Measurements from ENCODE around the gene GGT6. TPM values are rescaled to one million over a fixed set of nuclear protein-coding genes. Genes with fewer than 3 reads are reported as not detected.
"Not testable (repeated sequence)": the region's sequence is repeated elsewhere in the genome, so short reads cannot be mapped to it uniquely, and the experiment has no call there.

Gene GGT6, protein sequence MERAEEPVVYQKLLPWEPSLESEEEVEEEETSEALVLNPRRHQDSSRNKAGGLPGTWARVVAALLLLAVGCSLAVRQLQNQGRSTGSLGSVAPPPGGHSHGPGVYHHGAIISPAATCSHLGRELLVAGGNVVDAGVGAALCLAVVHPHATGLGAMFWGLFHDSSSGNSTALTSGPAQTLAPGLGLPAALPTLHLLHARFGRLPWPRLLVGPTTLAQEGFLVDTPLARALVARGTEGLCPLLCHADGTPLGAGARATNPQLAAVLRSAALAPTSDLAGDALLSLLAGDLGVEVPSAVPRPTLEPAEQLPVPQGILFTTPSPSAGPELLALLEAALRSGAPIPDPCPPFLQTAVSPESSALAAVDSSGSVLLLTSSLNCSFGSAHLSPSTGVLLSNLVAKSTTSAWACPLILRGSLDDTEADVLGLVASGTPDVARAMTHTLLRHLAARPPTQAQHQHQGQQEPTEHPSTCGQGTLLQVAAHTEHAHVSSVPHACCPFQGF
- polyA plus RNA-seq = not detected

GRCh38 chr17:4560421-4560820 lies at the start of gene GGT6:
GGT6 (minus strand) TSS chr17:4560577; CDS start chr17:4560521, 56 bp downstream.
- Mint-ChIP-seq H3K36me3 (no peaks in the 10 kb centered on the region), H3K27ac (no peak within 1 kb of the TSS)

GRCh38 chr17:4610162-4610561 lies 49.8 kb upstream of the GGT6 start:
- no peak for DNase-seq
- Mint-ChIP-seq H3K4me1 (no peaks in the 10 kb centered on the region), H3K9me3 (no peaks in the 10 kb centered on the region), H3K27me3 (ENCODE audit: low read depth in 3 of 3) (peaks cover 2 to 8% (median 6%) of the 10 kb centered on the region in 3 donors), H3K4me3 (no peak overlapping the region), H3K27ac (no peak overlapping the region), H3K36me3 (no peaks in the 10 kb centered on the region)

More at GRCh38 chr17:4560421-4560820, at the start of gene GGT6:
- Mint-ChIP-seq H3K4me3 (no peak within 1 kb of the TSS), H3K9me3 (no peaks in the 10 kb centered on the region), H3K4me1 (peaks cover 10 to 12% of the 10 kb centered on the region in 2 donors), H3K27me3 (ENCODE audit: low read depth in 3 of 3) (peaks cover 0 to under 1% (median 0%) of the 10 kb centered on the region in 3 donors)
- no peak for DNase-seq

DNA sequence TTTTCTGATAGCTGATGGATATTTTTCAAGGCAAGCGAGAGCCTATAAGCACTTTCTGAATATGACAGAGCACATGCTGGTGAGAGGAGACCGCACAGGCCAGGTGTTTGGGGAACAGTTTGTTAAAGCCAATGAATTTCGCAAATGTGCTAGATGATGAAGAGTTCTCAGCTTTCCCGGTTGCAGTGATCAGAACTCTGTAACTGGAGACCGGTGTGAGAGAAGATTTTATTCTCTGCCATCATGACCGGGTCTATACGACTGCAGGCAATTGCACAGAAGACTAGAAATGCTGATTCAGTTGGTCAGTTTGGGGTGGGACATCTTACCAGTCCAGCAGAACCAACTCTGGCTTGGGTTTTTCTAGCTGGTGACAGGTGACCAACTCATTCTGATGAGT lies 49.4 kb upstream of the GGT6 start:
- no peak overlapping the region for H3K27ac Mint-ChIP-seq
- H3K4me3 Mint-ChIP-seq = no peak overlapping the region
- no peaks in the 10 kb centered on the region for H3K36me3 Mint-ChIP-seq
- H3K4me1 Mint-ChIP-seq = no peaks in the 10 kb centered on the region
- peaks cover 2 to 8% (median 6%) of the 10 kb centered on the region in 3 donors for H3K27me3 Mint-ChIP-seq (ENCODE audit: low read depth in 3 of 3)
- DNase-seq = no peak
- no peaks in the 10 kb centered on the region for H3K9me3 Mint-ChIP-seq

- H3K27me3 Mint-ChIP-seq (ENCODE audit: low read depth in 3 of 3) = peaks cover 2 to 8% (median 6%) of the 10 kb centered on the region in 3 donors
- no peaks in the 10 kb centered on the region for H3K9me3 Mint-ChIP-seq
- H3K36me3 Mint-ChIP-seq = no peaks in the 10 kb centered on the region
- no peak overlapping the region for H3K4me3 Mint-ChIP-seq
- H3K27ac Mint-ChIP-seq = no peak overlapping the region
- DNase-seq = no peak
- no peaks in the 10 kb centered on the region for H3K4me1 Mint-ChIP-seq
Measured at GRCh38 chr17:4607773-4608187, 47.4 kb upstream of the GGT6 start.

DNA sequence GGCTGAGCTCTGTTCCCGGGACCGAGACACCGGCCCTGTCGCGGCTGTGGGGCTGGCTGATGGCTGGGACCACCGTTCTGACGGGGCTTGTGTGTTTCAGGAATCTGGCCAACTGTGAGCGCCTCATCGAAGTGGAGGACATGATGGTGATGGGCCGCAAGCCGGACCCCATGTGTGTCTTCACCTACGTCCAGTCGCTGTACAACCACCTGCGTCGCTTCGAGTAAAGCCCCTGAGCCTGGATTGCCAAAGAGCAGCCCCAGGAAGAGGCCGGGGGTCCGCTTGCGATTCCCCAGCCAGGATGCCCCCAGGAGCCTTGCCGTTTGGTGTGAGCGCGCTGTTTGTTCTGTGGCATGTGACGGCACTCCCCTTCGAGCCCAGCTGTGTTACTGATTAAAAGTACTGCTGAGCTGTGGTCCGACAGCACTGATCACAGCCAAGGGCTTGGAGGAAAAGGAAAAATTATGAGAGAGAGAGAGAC lies 46.9 kb upstream of the GGT6 start:
- H3K9me3 Mint-ChIP-seq = no peaks in the 10 kb centered on the region
- DNase-seq = no peak
- H3K27me3 Mint-ChIP-seq (ENCODE audit: low read depth in 3 of 3) = peaks cover 2 to 8% (median 6%) of the 10 kb centered on the region in 3 donors
- no peaks in the 10 kb centered on the region for H3K4me1 Mint-ChIP-seq
- no peak overlapping the region for H3K27ac Mint-ChIP-seq
- H3K4me3 Mint-ChIP-seq = no peak overlapping the region
- H3K36me3 Mint-ChIP-seq = no peaks in the 10 kb centered on the region

DNA sequence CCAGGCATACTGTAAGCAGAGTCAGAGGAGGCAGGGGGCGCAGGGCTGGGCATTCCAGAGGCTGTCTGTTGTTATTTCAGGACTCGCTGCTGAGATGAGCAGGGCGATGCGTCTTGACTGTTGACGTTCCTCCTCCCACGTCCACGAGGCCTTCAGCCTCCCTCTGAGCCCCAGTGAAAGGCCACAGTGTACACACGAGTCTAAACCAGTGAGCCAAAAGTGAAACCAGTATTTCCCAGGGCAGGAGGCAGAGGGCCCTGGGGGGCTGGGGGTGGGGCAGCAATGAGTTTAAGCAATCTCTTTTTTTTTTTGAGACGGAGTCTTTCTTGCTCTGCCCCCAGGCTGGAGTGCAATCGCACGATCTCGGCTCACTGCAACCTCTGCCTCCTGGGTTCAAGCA lies 45.4 kb upstream of the GGT6 start:
- no peak for DNase-seq
- Mint-ChIP-seq H3K36me3 (no peaks in the 10 kb centered on the region), H3K4me3 (no peak overlapping the region), H3K27ac (no peak overlapping the region), H3K4me1 (no peaks in the 10 kb centered on the region), H3K27me3 (ENCODE audit: low read depth in 3 of 3) (peaks cover 0 to 7% (median 4%) of the 10 kb centered on the region in 3 donors), H3K9me3 (no peaks in the 10 kb centered on the region)

DNA sequence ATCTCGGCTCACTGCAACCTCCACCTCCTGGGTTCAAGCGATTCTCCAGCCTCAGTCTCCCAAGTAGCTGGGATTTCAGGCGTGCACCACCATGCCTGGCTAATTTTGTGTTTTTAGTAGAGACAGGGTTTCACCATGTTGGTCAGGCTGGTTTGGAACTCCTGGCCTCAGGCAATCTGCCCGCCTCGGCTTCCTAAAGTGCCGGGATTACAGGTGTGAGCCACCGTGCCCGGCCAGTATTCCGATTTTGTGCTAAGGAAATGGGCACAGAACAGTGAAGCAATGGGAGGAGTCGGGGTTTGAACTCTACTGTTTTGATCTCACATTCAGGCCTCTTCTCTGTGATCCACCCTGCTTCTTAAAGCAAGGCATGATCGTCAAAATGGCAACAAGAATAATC lies 44.4 kb upstream of the GGT6 start:
- H3K4me1 Mint-ChIP-seq; DNase-seq; H3K36me3 Mint-ChIP-seq; H3K27ac Mint-ChIP-seq; H3K9me3 Mint-ChIP-seq; H3K4me3 Mint-ChIP-seq; H3K27me3 Mint-ChIP-seq (ENCODE audit: low read depth in 3 of 3): not testable (repeated sequence)

- H3K4me1 Mint-ChIP-seq = no peaks in the 10 kb centered on the region
- DNase-seq = no peak
- H3K4me3 Mint-ChIP-seq = no peak overlapping the region
- peaks cover 3 to 6% (median 5%) of the 10 kb centered on the region in 3 donors for H3K27me3 Mint-ChIP-seq (ENCODE audit: low read depth in 3 of 3)
- H3K27ac Mint-ChIP-seq = no peak overlapping the region
- H3K36me3 Mint-ChIP-seq = no peaks in the 10 kb centered on the region
- no peaks in the 10 kb centered on the region for H3K9me3 Mint-ChIP-seq
Measured at GRCh38 chr17:4604111-4604644, 43.8 kb upstream of the GGT6 start.

GRCh38 chr17:4602041-4602440 lies 41.7 kb upstream of the GGT6 start:
- Mint-ChIP-seq H3K4me1 (no peaks in the 10 kb centered on the region), H3K9me3 (no peaks in the 10 kb centered on the region), H3K36me3 (no peaks in the 10 kb centered on the region), H3K27me3 (ENCODE audit: low read depth in 3 of 3) (peaks cover 0 to 4% (median 1%) of the 10 kb centered on the region in 3 donors), H3K27ac (no peak overlapping the region), H3K4me3 (no peak overlapping the region)
- no peak for DNase-seq

DNA sequence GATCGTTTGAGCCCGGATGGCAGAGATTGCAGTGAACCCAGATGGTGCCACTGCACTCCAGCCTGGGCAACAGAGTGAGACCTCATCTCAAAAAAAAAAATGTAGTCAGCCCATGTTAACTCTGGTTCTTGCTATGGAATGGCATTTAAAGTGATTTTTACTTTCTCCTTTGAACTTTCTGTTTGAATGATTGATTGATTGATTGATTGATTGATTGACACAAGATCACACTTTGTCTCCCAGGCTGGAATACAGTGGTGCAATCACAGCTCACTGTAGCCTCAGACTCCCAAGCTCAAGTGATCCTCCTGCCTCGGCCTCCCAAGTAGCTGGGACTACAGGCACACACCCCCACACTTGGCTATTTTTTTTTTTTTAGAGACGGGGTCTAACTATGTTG lies 40.9 kb upstream of the GGT6 start:
- H3K4me3 Mint-ChIP-seq = no peak overlapping the region
- H3K36me3 Mint-ChIP-seq = no peaks in the 10 kb centered on the region
- H3K4me1 Mint-ChIP-seq = no peaks in the 10 kb centered on the region
- no peak overlapping the region for H3K27ac Mint-ChIP-seq
- H3K27me3 Mint-ChIP-seq (ENCODE audit: low read depth in 3 of 3) = peaks cover 0 to 6% (median 1%) of the 10 kb centered on the region in 3 donors
- no peaks in the 10 kb centered on the region for H3K9me3 Mint-ChIP-seq
- no peak for DNase-seq

- Mint-ChIP-seq H3K36me3 (no peaks in the 10 kb centered on the region), H3K9me3 (no peaks in the 10 kb centered on the region), H3K4me1 (no peaks in the 10 kb centered on the region), H3K27me3 (ENCODE audit: low read depth in 3 of 3) (peaks cover 0 to 6% (median 1%) of the 10 kb centered on the region in 3 donors), H3K27ac (no peak overlapping the region), H3K4me3 (no peak overlapping the region)
- DNase-seq = no peak
Measured at GRCh38 chr17:4600563-4600962, 40.2 kb upstream of the GGT6 start.

DNA sequence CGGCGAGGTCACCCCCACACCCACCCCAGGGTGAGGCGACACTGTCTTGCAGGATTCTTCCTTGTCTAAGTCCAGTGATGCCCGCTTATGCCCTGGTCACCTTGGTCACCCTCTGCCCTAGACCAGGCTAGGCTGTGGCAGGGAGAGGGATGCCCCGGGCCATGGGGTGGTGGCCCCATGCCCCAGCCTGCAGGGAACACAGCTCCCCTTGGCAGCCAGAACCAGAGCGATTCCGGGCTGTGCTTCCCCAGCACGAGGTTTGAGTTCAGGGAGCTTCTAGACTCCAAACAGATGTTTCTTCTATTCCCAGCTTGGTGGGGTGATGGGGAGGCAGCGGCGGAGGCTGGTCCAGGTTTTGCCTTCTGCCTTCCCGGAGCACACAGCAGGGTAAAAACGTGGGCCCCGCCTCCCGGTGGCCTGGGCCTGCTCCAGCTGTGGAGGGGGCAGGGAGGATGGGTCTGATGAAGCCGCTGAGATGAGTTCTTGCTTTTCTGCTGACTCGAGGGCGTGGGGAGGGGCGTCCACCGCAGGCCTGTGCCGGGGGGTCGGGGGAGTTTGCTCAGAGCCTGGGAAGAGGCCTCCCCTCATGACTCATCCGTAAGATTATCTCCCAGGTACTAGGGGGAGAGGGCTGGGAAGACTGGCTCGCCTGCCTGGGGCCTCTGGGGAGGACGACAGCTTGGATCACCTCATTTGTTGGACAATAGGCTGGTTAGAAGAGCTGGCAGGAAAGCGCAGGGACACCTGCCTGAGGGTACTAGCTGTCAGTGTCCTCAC lies 39.3 kb upstream of the GGT6 start:
- Mint-ChIP-seq H3K36me3 (no peaks in the 10 kb centered on the region), H3K9me3 (no peaks in the 10 kb centered on the region), H3K4me1 (peaks cover 0 to 2% of the 10 kb centered on the region in 2 donors), H3K4me3 (no peak overlapping the region), H3K27ac (no peak overlapping the region), H3K27me3 (ENCODE audit: low read depth in 3 of 3) (peaks cover 0 to 6% (median 1%) of the 10 kb centered on the region in 3 donors)
- no peak for DNase-seq

- no peaks in the 10 kb centered on the region for H3K9me3 Mint-ChIP-seq
- peaks cover 0 to 2% of the 10 kb centered on the region in 2 donors for H3K4me1 Mint-ChIP-seq
- no peak overlapping the region for H3K27ac Mint-ChIP-seq
- no peak for DNase-seq
- H3K36me3 Mint-ChIP-seq = no peaks in the 10 kb centered on the region
- no peak overlapping the region for H3K4me3 Mint-ChIP-seq
- H3K27me3 Mint-ChIP-seq (ENCODE audit: low read depth in 3 of 3) = peaks cover 0 to 6% (median 1%) of the 10 kb centered on the region in 3 donors
Measured at GRCh38 chr17:4598776-4599504, 38.6 kb upstream of the GGT6 start.

Data from immature natural killer cell (primary cell).